ENCODE results near the gene SLC25A21.

Gene SLC25A21

GRCh38 chr14:36661506-36662257 is 510.7 kb downstream of the SLC25A21 start, which contains the start of gene PAX9:
TSS of gene PAX9 (plus strand) at chr14:36661860. CDS start at chr14:36662090, 230 bp downstream.
- DNase-seq (ENCODE audit: low spot score), result no peak

- DNase-seq (ENCODE audit: low spot score), result no peak
Measured at GRCh38 chr14:36660736-36661505, 511.5 kb downstream of the SLC25A21 start.

- DNase-seq (ENCODE audit: low spot score), result no peak
Measured at GRCh38 chr14:36659822-36660735, 512.3 kb downstream of the SLC25A21 start.

GRCh38 chr14:36659010-36659821 is 513.2 kb downstream of the SLC25A21 start:
- DNase-seq (ENCODE audit: low spot score), result no peak

GRCh38 chr14:36658123-36659009 is 514.0 kb downstream of the SLC25A21 start:
- no peak for DNase-seq (ENCODE audit: low spot score)

DNA sequence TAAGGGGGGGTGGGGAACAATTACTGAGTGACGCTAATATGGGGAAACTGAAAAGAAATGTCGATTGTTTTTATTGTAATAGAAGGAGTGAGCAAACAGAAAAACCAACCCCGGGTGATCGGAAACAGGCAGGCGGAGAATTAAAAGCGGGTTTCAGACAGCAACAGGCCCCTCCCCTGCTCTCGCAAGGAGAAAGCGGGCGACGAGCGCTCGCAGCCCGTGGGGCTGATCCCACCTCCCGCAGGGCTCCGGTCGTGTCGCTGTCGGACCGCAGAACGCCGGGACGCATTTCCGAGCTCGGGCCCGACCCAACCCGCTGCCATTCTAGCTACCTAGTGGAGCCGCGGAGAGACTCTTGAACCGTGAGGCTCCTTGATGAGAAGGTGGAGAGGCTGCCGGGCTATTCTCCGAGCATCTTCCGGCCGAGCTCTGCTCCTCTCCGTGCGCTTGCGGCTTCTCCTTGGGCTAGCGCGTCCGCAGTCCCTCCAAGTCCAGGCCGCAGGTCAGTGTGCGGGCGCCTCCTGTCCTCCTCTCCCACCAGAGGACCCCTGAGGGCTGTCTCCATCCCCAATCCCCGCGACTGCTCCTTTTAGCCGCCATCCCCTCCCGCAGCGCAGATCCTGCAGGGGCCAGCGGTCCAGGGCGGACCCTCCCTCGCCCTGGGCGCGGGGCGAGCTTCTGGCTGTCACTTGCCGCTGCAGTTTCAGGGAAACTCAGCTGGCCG is 514.8 kb downstream of the SLC25A21 start:
- DNase-seq (ENCODE audit: low spot score), result no peak

GRCh38 chr14:36656687-36657398 is 515.6 kb downstream of the SLC25A21 start:
- no peak for DNase-seq (ENCODE audit: low spot score)

DNA sequence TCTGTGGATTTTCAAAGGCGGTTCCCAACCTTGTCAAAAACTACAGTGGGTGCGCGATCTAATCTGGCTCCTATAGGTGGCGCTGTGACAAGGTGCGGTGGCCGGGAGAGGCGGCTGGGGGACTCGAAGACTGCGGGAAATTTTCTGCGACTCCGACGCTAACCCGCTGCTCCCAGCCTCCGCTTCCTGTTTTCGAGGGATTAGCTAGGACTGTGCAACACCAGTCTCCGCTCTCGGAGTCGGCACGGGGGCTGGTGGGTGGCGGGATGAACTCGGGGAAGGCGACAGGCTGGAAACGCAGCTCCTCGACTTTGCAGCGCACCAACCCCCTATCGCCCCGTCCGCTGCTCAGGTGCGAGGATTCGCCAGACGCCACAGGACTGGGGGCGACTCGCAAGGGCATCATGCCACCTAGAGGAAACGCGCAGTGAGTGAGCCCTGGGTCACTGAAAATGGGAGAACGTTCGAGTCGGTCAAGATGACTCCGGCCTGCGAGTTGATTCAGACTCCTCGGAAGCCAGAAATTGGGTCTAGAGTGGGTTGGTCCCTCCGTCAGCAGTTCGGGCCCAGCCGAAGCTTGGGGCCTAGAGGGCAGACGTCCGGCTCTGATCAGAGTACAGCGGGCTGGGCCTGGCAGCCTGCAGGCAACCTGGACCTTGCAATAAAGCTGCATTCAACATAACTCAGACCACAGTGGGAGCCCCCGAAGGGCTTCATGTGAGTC is 516.3 kb downstream of the SLC25A21 start:
- DNase-seq (ENCODE audit: low spot score), result no peak

- no peak for DNase-seq (ENCODE audit: low spot score)
Measured at GRCh38 chr14:36655571-36655962, 516.8 kb downstream of the SLC25A21 start.

GRCh38 chr14:36654794-36655381 is 517.5 kb downstream of the SLC25A21 start:
- DNase-seq (ENCODE audit: low spot score), result no peak

DNA sequence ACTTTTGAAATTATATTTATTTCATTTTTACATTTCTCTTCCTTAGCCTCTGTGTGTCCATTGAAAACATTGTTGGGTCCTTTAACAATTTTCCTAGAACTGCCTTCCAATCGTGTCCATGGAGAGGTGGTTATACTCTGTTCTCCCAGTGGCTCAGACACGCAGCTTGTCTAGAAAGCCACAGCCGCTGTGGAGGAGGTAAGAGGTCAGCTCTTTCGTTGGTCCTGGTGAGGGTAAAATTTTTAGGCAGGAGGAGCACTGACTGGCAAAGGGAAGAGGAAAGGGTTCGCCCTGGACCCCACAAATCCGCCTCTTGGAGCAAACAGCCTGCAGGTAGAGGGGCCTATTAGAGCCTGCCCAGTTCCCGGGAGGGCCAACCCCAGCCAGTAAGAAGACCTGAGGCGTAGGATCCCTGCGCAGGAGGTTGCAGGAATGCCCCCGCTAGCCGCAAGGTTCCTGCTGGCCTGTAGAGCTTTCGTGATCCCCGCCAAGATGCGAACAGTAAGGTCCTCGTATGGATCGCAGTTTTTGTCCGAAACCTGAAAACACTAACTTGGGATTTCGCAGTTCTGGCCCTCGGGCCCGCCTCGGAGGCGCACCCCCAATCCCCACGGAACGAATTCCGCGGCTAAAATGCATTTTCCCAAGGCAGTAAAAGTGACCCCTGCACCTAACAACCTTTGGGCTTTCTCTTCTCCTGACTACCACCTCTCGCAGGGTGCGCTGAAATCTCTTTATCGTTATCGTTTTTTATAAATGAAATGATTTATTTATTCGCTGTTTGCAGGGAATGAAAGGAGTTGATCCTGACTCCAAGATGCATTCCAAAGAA is 518.2 kb downstream of the SLC25A21 start:
- no peak for DNase-seq (ENCODE audit: low spot score)

GRCh38 chr14:36653413-36653812 is 519.0 kb downstream of the SLC25A21 start:
- DNase-seq (ENCODE audit: low spot score), result no peak

DNA sequence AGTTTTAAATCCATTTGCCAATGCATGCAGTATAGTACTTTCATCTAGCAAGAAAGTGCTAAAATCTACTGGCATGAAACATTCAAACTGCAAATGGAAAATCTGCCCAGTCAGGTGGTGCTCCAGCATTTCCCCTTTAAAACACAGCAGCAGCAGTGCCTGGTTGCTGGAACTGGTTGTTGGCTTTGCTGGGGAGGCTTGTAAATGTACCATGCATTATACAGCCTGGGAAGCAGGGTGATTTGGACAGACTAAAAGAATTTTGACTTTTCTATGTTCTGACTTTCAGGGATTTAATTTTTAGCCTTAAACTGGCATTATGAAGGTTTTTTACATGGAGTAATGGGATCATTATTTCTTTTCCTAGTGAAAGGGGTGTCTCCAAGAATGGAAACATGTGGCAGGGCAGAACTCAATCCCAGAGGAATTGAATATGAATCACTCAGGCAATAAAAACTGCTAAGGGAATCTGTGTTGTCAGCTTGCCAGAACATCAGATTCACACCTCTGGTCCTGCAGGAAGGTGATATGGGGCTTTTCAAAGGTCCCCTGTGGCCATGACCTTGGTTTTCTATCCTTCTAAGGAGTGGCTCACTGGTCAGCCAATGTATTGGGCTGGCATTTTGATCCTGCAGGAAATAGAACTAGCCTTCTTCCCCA is 519.7 kb downstream of the SLC25A21 start:
- DNase-seq (ENCODE audit: low spot score), result no peak

GRCh38 chr14:36649872-36650650 is 522.3 kb downstream of the SLC25A21 start:
- DNase-seq (ENCODE audit: low spot score), result no peak

All from pons (tissue), 1 donor.